GM19351 (cell line): ENCODE measurements around the gene KLHL25.
"Not testable (repeated sequence)": the region's sequence is repeated elsewhere in the genome, so short reads cannot be mapped to it uniquely, and the experiment has no call there.

Experiments used
- ATAC-seq: cut with Tn5 transposase; IDR thresholded peaks from one replicate; pipeline ENCODE4 v1.9.1; 2021; ENCODE audit warnings: mild to moderate bottlenecking, moderate library complexity; ENCODE audit not compliant: unreplicated experiment

The KLHL25 gene

GRCh38 chr15:85794598-85795336, at the start of gene KLHL25:
Gene KLHL25 (minus strand): TSS chr15:85794925. CDS start chr15:85769810, 25,115 bp downstream.
- peak; percentile 97 for ATAC-seq

- no peak for ATAC-seq
These were observed 46.1 kb upstream of the KLHL25 start for GRCh38 chr15:85840802-85841152.

GRCh38 chr15:85840079-85840801, 45.5 kb upstream of the KLHL25 start:
- peak; percentile 98 for ATAC-seq

- no peak for ATAC-seq
These were observed 44.9 kb upstream of the KLHL25 start for GRCh38 chr15:85839643-85840042.

- no peak for ATAC-seq
These were observed 43.9 kb upstream of the KLHL25 start for GRCh38 chr15:85838655-85839054.

GRCh38 chr15:85837881-85838280, 43.2 kb upstream of the KLHL25 start:
- ATAC-seq = no peak

- no peak for ATAC-seq
These were observed 42.3 kb upstream of the KLHL25 start for GRCh38 chr15:85837011-85837433.

- ATAC-seq = no peak
These were observed 39.9 kb upstream of the KLHL25 start for GRCh38 chr15:85834651-85835050.

- ATAC-seq = no peak
These were observed 37.7 kb upstream of the KLHL25 start for GRCh38 chr15:85832394-85832793.

GRCh38 chr15:85831415-85832113, 36.8 kb upstream of the KLHL25 start:
- no peak for ATAC-seq

- not testable (repeated sequence) for ATAC-seq
These were observed 35.0 kb upstream of the KLHL25 start for GRCh38 chr15:85829754-85830153.

GRCh38 chr15:85828874-85829273, 34.1 kb upstream of the KLHL25 start:
- ATAC-seq = peak; percentile 52

- ATAC-seq = no peak
These were observed 33.4 kb upstream of the KLHL25 start for GRCh38 chr15:85828126-85828525.

- ATAC-seq = no peak
These were observed 32.2 kb upstream of the KLHL25 start for GRCh38 chr15:85826756-85827515.

GRCh38 chr15:85825719-85826118, 31.0 kb upstream of the KLHL25 start:
- ATAC-seq = no peak

GRCh38 chr15:85825118-85825517, 30.4 kb upstream of the KLHL25 start:
- no peak for ATAC-seq

- ATAC-seq = no peak
These were observed 26.8 kb upstream of the KLHL25 start for GRCh38 chr15:85821545-85821944.

- ATAC-seq = no peak
These were observed 25.2 kb upstream of the KLHL25 start for GRCh38 chr15:85819938-85820337.

GRCh38 chr15:85813234-85813633, 18.5 kb upstream of the KLHL25 start:
- no peak for ATAC-seq

- ATAC-seq = no peak
These were observed 15.3 kb upstream of the KLHL25 start for GRCh38 chr15:85810075-85810474.

- ATAC-seq = no peak
These were observed 10.7 kb upstream of the KLHL25 start for GRCh38 chr15:85805420-85805819.
